ENCODE data around the gene TAOK3. TPM values are rescaled to one million over a fixed set of nuclear protein-coding genes. Genes with fewer than 3 reads are reported as not detected.
"Not testable (repeated sequence)": the region's sequence is repeated elsewhere in the genome, so short reads cannot be mapped to it uniquely, and the experiment has no call there.

Gene TAOK3
- total and polyA plus RNA-seq, 12 donors = 8.4 to 29.8 (median 21.2) TPM

DNA sequence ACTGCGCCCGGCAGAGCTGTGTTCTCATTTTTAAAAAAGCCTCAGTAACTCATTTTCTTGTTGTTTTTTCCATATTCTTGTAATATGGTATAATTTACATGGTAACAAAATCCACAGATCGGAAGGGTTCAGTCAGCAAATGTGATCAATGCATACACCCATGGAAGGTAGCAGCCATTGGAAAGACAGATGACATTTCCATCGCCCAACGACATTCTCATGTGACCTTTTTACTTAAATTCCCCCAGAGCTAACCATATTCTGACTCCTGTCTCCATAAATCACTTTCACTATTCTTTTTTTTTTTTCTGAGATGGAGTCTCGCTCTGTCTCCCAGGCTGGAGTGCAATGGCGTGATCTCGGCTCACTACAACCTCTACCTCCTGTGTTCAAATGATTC is 231.9 kb downstream of the TAOK3 start:
- H3K4me1 ChIP-seq = peaks cover 0 to 36% (median 16%) of the 10 kb centered on the region in 9 donors
- WGBS, 2 donors = 97 to 99% methylated on average over 8 of the region's 8 CpGs
- H3K9me3 ChIP-seq = no peaks in the 10 kb centered on the region
- H3K27me3 ChIP-seq = no peaks in the 10 kb centered on the region
- no peak overlapping the region for H3K4me3 ChIP-seq
- ATAC-seq (no peak), DNase-seq (no peak)
- intact Hi-C loops (cut with DNase I) = no loop called here
- no peak for TF ChIP-seq CTCF (IDR thresholded peaks at IDR 0.05)
- H3K27ac ChIP-seq = no peak overlapping the region
- peaks cover 0 to 82% (median 43%) of the 10 kb centered on the region in 9 donors for H3K36me3 ChIP-seq

- H3K27ac ChIP-seq = peak overlapping the region in 9 of 10 donors; percentile 82 to 95 (median 90)
- H3K27me3 ChIP-seq = no peaks in the 10 kb centered on the region
- H3K4me1 ChIP-seq = peaks cover 0 to 41% (median 20%) of the 10 kb centered on the region in 9 donors
- H3K9me3 ChIP-seq = no peaks in the 10 kb centered on the region
- no peak for DNase-seq
- peaks cover 0 to 45% (median 25%) of the 10 kb centered on the region in 9 donors for H3K36me3 ChIP-seq
- H3K4me3 ChIP-seq = peak overlapping the region; percentile 62 to 97 (median 92)
- no peak for ATAC-seq
- intact Hi-C loops (cut with DNase I) = loop anchor here in 4 of 10 donors (5.0 to 10.0 kb wide), 2 partner anchors 72 to 75 kb away; partner anchors contain the start of gene WSB2 (in 4 of the 4)
- WGBS, 2 donors = 70 to 77% methylated on average over 10 of the region's 10 CpGs
- TF ChIP-seq CTCF (IDR thresholded peaks at IDR 0.05) = no peak
Measured at GRCh38 chr12:118137148-118137678, 235.5 kb downstream of the TAOK3 start.

GRCh38 chr12:118136559-118137003 is 236.1 kb downstream of the TAOK3 start:
- 2% methylated on average over 29 of the region's 29 CpGs for WGBS, 2 donors
- DNase-seq = peak; percentile 48 to 60
- peak; percentile 39 to 64 (median 60) for ATAC-seq
- Histone ChIP-seq H3K27me3 (no peaks in the 10 kb centered on the region), H3K4me1 (peaks cover 0 to 41% (median 20%) of the 10 kb centered on the region in 9 donors), H3K9me3 (no peaks in the 10 kb centered on the region), H3K27ac (peak overlapping the region; percentile 60 to 95 (median 88)), H3K36me3 (peaks cover 0 to 39% (median 21%) of the 10 kb centered on the region in 9 donors), H3K4me3 (peak overlapping the region; percentile 62 to 97 (median 92))
- TF ChIP-seq CTCF (IDR thresholded peaks at IDR 0.05) = no peak
- intact Hi-C loops (cut with DNase I) = loop anchor here in 4 of 10 donors (5.0 to 10.0 kb wide), 2 partner anchors 72 to 74 kb away; partner anchors contain the start of gene WSB2 (in 4 of the 4)

DNA sequence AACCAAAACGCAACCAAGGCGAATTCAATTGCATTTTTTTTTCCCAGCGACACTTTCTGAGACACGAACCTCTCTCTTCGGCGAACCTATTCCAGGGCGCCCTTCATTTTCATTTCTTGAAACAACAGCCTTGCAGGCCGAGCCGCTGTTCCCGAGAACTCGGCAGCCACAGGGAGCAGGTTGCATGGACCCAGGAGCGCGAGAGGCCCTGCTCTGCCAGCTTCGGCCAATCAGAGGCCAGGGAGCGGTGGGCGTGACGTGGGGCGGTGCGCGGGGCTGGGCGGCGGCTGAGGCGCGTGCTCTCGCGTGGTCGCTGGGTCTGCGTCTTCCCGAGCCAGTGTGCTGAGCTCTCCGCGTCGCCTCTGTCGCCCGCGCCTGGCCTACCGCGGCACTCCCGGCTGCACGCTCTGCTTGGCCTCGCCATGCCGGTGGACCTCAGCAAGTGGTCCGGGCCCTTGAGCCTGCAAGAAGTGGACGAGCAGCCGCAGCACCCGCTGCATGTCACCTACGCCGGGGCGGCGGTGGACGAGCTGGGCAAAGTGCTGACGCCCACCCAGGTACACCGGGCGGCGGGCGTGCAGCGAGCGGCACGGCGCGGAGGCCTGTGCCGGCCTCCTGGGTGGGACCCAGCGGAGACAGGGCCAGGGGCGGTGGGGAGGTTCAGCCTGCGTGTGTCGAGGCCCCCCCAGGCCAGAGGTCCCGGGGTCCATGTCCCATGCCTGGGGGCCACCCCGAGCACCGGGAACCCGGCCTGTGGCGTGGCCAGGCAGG is 236.7 kb downstream of the TAOK3 start, which contains the start of gene PEBP1:
TSS of gene PEBP1 (plus strand) at position 337 of the 771 bp plus-strand sequence. CDS start at position 423, 86 bp downstream.
- peak within 1 kb of the TSS; percentile 60 to 95 (median 88) for H3K27ac ChIP-seq
- H3K36me3 ChIP-seq = peaks cover 0 to 33% (median 15%) of the 10 kb centered on the region in 9 donors
- peaks cover 0 to 41% (median 20%) of the 10 kb centered on the region in 9 donors for H3K4me1 ChIP-seq
- ATAC-seq (peak; percentile 98 to 100 (median 99)), DNase-seq (peak; percentile 95 to 97)
- H3K27me3 ChIP-seq = no peaks in the 10 kb centered on the region
- H3K4me3 ChIP-seq = peak within 1 kb of the TSS; percentile 62 to 97 (median 92)
- WGBS, 2 donors = 1% methylated on average over 68 to 70 of the region's 70 CpGs
- TF ChIP-seq CTCF (IDR thresholded peaks at IDR 0.05) = peak in 2 of 9 donors; percentile 13 to 27
- no peaks in the 10 kb centered on the region for H3K9me3 ChIP-seq
- intact Hi-C loops (cut with DNase I) = loop anchor here in 4 of 10 donors (5.0 to 10.0 kb wide), 2 partner anchors 71 to 74 kb away; partner anchors contain the start of gene WSB2 (in 4 of the 4)

DNA sequence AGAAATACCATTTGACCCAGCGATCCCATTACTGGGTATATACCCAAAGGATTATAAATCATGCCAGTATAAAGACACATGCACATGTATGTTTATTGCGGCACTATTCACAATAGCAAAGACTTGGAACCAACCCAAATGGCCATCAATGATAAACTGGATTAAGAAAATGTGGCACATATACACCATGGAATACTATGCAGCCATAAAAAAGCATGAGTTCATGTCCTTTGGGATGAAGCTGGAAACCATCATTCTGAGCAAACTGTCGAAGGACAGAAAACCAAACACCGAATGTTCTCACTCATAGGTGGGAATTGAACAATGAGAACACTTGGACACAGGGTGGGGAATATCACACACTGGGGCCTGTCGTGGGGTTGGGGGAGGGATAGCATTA is 243.3 kb downstream of the TAOK3 start:
- H3K27ac ChIP-seq; ATAC-seq; intact Hi-C loops (cut with DNase I); H3K4me1 ChIP-seq; H3K27me3 ChIP-seq; DNase-seq; H3K36me3 ChIP-seq; H3K4me3 ChIP-seq; H3K9me3 ChIP-seq: not testable (repeated sequence)
- WGBS, 2 donors = 95% methylated on average over 5 of the region's 5 CpGs
